Neural cell (in vitro differentiated cells): ENCODE results near the gene PLCB1. TPM values are rescaled to one million over a fixed set of nuclear protein-coding genes. Genes with fewer than 3 reads are reported as not detected.

ENCODE experiments used
- H2AFZ ChIP-seq: fragments of 200-600, 300-800 bp; sonication (generic), shearing (Covaris generic); 2 replicates; pipeline ENCODE4 v1.6.0; 2014; ENCODE audit warnings: low read depth, mild to moderate bottlenecking, antibody characterized with exemption, low read length, moderate library complexity
- H3F3A ChIP-seq: fragments of 200-600 bp; shearing (Covaris generic); 2 replicates; pipeline ENCODE4 v1.6.1; 2016; ENCODE audit warnings: mild to moderate bottlenecking, moderate library complexity, mixed read lengths, antibody characterized with exemption, low read length; ENCODE audit not compliant: insufficient read depth, poor library complexity, severe bottlenecking
- H3K27ac ChIP-seq: fragments of 200-600, 300-800 bp; sonication (generic), shearing (Covaris generic); 2 replicates; pipeline ENCODE4 v1.5.1; 2014; ENCODE audit warnings: mild to moderate bottlenecking, low read length, moderate library complexity
- H3K27me3 ChIP-seq: fragments of 300-800, 200-600 bp; sonication (generic), shearing (Covaris generic); 2 replicates; pipeline ENCODE4 v1.6.0; 2014; ENCODE audit warnings: mild to moderate bottlenecking, low read depth, low read length, moderate library complexity; ENCODE audit not compliant: insufficient read depth
- H3K36me3 ChIP-seq: fragments of 300-800, 200-600 bp; sonication (generic), shearing (Covaris generic); 2 replicates; pipeline ENCODE4 v1.5.1; 2014; ENCODE audit warnings: mild to moderate bottlenecking, antibody characterized with exemption, low read length, moderate library complexity; ENCODE audit not compliant: insufficient read depth
- H3K4me2 ChIP-seq: fragments of 300-800, 200-600 bp; sonication (generic), shearing (Covaris generic); 2 replicates; pipeline ENCODE4 v1.6.0; 2014; ENCODE audit warnings: mild to moderate bottlenecking, low read length
- H3K4me3 ChIP-seq: fragments of 300-800, 200-600 bp; sonication (generic), shearing (Covaris generic); 2 replicates; pipeline ENCODE4 v1.5.1; 2014; ENCODE audit warnings: mild to moderate bottlenecking, low read length, moderate library complexity
- H3K79me2 ChIP-seq: fragments of 200-600 bp; shearing (Covaris generic); replicated peaks from 2 replicates; pipeline ENCODE4 v1.6.0; 2014; ENCODE audit warnings: mild to moderate bottlenecking, low read length, moderate library complexity; ENCODE audit not compliant: insufficient read depth
- H3K9ac ChIP-seq: fragments of 300-800, 200-600 bp; sonication (generic), shearing (Covaris generic); 2 replicates; pipeline ENCODE4 v1.6.1; 2016; ENCODE audit warnings: mild to moderate bottlenecking, low read length, mixed read lengths
- H3K9me2 ChIP-seq: fragments of 200-600 bp; shearing (Covaris generic); 2 replicates; pipeline ENCODE4 v1.6.1; 2016; ENCODE audit warnings: mild to moderate bottlenecking, low read length, mixed read lengths; ENCODE audit not compliant: insufficient read depth
- H3K9me3 ChIP-seq: fragments of 200-600, 300-800 bp; sonication (generic), shearing (Covaris generic); 2 replicates; pipeline ENCODE4 v1.6.1; 2016; ENCODE audit warnings: mild to moderate bottlenecking, mixed run types, low read length, moderate library complexity, mixed read lengths
- H4K20me1 ChIP-seq: fragments of 200-600 bp; shearing (Covaris generic); 2 replicates; pipeline ENCODE4 v1.6.1; 2016; ENCODE audit warnings: mild to moderate bottlenecking, mixed run types; ENCODE audit not compliant: insufficient read depth
- CTCF ChIP-seq: fragments of 450-650 bp; IDR thresholded peaks from 2 replicates; pipeline ENCODE4 v1.5.1; 2014; ENCODE audit warnings: antibody characterized with exemption, mild to moderate bottlenecking, moderate library complexity; ENCODE audit not compliant: poor library complexity, severe bottlenecking
- EP300 ChIP-seq: fragments of 450-650 bp; conservative IDR thresholded peaks from 2 replicates; pipeline ENCODE4 v1.6.1; 2014; ENCODE audit warnings: antibody characterized with exemption, mild to moderate bottlenecking, moderate library complexity; ENCODE audit not compliant: poor library complexity, severe bottlenecking
- EZH2 ChIP-seq: fragments of 200-600, 300-800 bp; shearing (Covaris generic), sonication (generic); IDR thresholded peaks from 2 replicates; pipeline ENCODE4 v1.6.1; 2014; ENCODE audit warnings: antibody characterized with exemption, low read length, borderline replicate concordance, mild to moderate bottlenecking; ENCODE audit not compliant: insufficient read depth, poor library complexity, severe bottlenecking
- MXI1 ChIP-seq: fragments of 450-650 bp; conservative IDR thresholded peaks from 2 replicates; pipeline ENCODE4 v1.6.1; 2014; ENCODE audit warnings: antibody characterized with exemption, mild to moderate bottlenecking; ENCODE audit not compliant: poor library complexity, severe bottlenecking
- POLR2AphosphoS5 ChIP-seq: IDR thresholded peaks from 2 replicates; pipeline ENCODE4 v1.6.1; 2012
- RAD21 ChIP-seq: fragments of 450-650 bp; conservative IDR thresholded peaks from 2 replicates; pipeline ENCODE4 v1.6.1; 2014; ENCODE audit warnings: antibody characterized with exemption, mild to moderate bottlenecking, moderate library complexity
- REST ChIP-seq: IDR thresholded peaks from 2 replicates; pipeline ENCODE4 v1.6.1; 2012; ENCODE audit warnings: borderline replicate concordance
- SMC3 ChIP-seq: fragments of 450-650 bp; conservative IDR thresholded peaks from 2 replicates; pipeline ENCODE4 v1.6.1; 2014; ENCODE audit warnings: antibody characterized with exemption, mild to moderate bottlenecking, moderate library complexity; ENCODE audit not compliant: poor library complexity
- TAF1 ChIP-seq: IDR thresholded peaks from 2 replicates; pipeline ENCODE4 v1.6.1; 2012; ENCODE audit warnings: low read depth
- polyA plus RNA-seq: library from polyadenylated mRNA; depleted of rRNA; stranded (reverse); fragments of >200 nt; gene quantifications from 2 replicates; pipeline ENCODE4 v1.2.3, GENCODE V29; 2014

Gene PLCB1
- polyA plus RNA-seq, 1 donor from 2014 or later, result 11.4 TPM

- Histone ChIP-seq H3K9ac (no peak overlapping the region), H3K4me2 (no peak overlapping the region)
- TF ChIP-seq POLR2AphosphoS5 (no peak), SMC3 (no peak), RAD21 (no peak), REST (no peak), CTCF (no peak), MXI1 (no peak)
Observed at GRCh38 chr20:8219403-8219802, 87.3 kb downstream of the PLCB1 start.

GRCh38 chr20:8220716-8221115, 88.7 kb downstream of the PLCB1 start:
- Histone ChIP-seq H3K9ac (no peak overlapping the region), H3K9me2 (no peaks in the 10 kb centered on the region), H3K27ac (no peak overlapping the region), H2AFZ (no peak overlapping the region), H3K27me3 (no peaks in the 10 kb centered on the region), H4K20me1 (no peaks in the 10 kb centered on the region), H3K9me3 (no peaks in the 10 kb centered on the region), H3K4me3 (no peak overlapping the region), H3F3A (no peaks in the 10 kb centered on the region), H3K36me3 (no peaks in the 10 kb centered on the region), H3K4me2 (no peak overlapping the region), H3K79me2 (no peaks in the 10 kb centered on the region)
- TF ChIP-seq POLR2AphosphoS5, result no peak
- TF ChIP-seq EZH2, result no peak
- TF ChIP-seq MXI1, result no peak
- no peak for TF ChIP-seq SMC3
- TF ChIP-seq EP300, result no peak
- no peak for TF ChIP-seq TAF1
- no peak for TF ChIP-seq CTCF
- TF ChIP-seq REST, result no peak
- TF ChIP-seq RAD21, result no peak

More at GRCh38 chr20:8219403-8219802, 87.3 kb downstream of the PLCB1 start:
- no peaks in the 10 kb centered on the region for H3K27me3 ChIP-seq
- no peaks in the 10 kb centered on the region for H3K79me2 ChIP-seq
- no peak overlapping the region for H3K4me3 ChIP-seq
- H2AFZ ChIP-seq, result no peak overlapping the region
- H3K27ac ChIP-seq, result no peak overlapping the region
- H3K9me2 ChIP-seq, result no peaks in the 10 kb centered on the region
- H3K36me3 ChIP-seq, result no peaks in the 10 kb centered on the region
- H3F3A ChIP-seq, result no peaks in the 10 kb centered on the region
- H4K20me1 ChIP-seq, result no peaks in the 10 kb centered on the region
- no peaks in the 10 kb centered on the region for H3K9me3 ChIP-seq
